ENCODE measurements around the gene CARMIL1.
"Not testable (repeated sequence)": the region's sequence is repeated elsewhere in the genome, so short reads cannot be mapped to it uniquely, and the experiment has no call there.

CARMIL1 gene

GRCh38 chr6:25370178-25371036 lies 91.2 kb downstream of the CARMIL1 start:
- no peak for DNase-seq (ENCODE audit: low spot score)

DNA sequence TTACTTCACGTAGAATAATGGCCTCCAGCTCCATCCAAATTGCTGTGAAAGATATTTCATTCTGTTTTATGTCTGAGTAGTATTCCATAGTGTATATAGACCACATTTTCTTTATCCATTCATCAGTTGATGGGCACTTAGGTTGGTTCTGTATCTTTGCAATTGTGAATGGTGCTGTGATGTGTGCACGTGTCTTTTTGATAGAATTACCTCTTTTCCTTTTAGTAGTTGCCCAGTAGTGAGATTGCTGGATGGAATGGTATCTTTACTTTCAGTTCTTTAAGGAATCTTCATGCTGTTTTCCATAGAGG lies 91.8 kb downstream of the CARMIL1 start:
- DNase-seq (ENCODE audit: low spot score): no peak

DNA sequence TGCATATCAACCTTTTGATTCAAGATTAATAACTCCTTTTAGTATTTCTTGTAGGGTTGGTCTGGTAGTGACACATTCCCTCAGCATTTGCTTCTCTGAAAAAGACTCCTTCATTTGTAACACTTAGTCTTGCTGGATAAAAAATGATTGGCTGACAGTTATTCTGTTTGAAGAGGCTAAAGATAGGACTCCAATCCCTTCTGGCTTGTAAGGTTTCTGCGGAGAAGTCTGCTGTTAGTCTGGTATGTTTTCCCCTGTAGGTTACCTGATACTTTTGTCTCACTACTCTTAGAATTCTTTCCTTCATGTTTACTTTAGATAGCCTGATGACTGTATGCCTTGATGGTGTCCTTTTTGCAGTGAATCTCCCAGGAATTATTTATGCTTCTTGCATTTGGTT lies 96.0 kb downstream of the CARMIL1 start:
- DNase-seq (ENCODE audit: low spot score): no peak

DNA sequence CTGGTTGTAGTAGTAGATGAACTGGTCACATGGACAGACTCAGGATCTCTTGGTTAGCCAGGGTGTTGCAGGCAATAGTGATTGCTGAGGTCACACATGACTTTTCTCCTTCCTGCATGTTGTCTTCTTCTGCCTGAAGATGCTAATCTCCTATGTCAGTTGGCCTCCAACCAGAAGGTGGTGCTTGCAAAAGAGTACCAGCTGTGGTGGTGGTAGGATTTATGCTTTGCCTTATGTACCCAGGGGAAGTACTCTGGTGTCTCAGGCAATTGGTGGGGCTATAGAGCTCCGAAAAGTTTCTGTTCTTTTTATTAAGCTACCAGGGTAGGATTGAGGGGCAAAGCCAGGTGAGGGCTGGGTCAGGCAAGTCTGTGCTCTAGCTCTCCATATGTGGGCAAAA lies 98.5 kb downstream of the CARMIL1 start:
- DNase-seq (ENCODE audit: low spot score): no peak

DNA sequence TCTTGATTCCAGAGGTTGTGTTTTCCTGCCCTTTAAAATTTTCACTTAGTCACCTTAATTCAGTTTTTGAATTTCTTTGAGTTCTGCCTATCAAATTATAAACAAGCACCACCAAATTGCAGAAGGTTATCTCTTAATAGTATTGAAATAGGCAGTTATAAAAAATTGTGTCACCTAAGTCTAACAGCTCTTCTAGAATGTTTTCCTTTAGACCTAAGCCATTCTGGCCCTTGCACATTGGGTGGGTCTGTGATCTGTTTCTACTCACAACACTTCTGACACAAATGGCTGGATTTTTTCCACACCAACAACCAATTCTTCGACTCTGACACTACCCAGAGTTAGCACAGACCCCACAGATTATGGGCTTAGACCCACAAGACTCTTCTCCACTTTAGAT lies 101.9 kb downstream of the CARMIL1 start:
- DNase-seq (ENCODE audit: low spot score): no peak

GRCh38 chr6:25382476-25382875 lies 103.3 kb downstream of the CARMIL1 start:
- not testable (repeated sequence) for DNase-seq (ENCODE audit: low spot score)

- no peak for DNase-seq (ENCODE audit: low spot score)
These were observed 105.1 kb downstream of the CARMIL1 start for GRCh38 chr6:25384234-25384633.

DNA sequence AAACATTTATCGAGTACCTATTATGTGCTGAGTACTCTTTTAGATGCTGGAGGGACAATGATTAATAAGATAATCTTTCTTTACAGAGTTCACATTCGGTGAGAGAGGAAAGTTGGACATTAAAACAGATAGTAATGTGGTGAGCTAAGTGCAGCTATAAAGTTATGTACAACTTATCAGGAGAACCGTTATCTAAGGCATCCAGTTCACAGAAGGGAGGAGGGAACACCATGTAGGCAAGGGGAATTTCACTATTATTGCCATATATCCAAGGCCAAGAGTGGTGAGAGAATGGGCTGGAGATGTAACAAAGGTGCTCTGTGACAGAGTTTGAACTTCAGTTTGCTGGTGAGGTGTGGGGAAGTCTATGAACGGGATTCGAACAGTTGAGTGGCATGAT lies 105.8 kb downstream of the CARMIL1 start:
- DNase-seq (ENCODE audit: low spot score): no peak

GRCh38 chr6:25387483-25387882 lies 108.3 kb downstream of the CARMIL1 start:
- no peak for DNase-seq (ENCODE audit: low spot score)

DNA sequence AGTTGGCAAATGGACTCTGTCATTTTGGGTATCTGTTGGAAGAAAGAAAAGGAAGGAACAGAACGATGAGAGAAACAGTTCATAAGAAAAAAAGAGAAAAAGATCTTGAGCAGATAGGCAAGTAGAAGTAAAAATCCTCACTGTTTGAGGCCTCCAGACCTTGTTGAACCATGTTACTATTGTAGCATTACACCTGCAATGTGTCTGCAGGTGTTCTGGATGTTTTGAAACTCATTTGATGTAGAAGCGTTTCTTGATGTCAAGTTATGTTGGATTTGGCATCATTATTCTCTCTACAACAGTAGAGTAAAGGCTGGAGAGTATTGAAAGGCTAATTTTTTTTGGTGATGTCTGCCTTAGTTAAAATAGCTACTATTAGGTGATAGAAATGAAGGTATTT lies 108.7 kb downstream of the CARMIL1 start:
- no peak for DNase-seq (ENCODE audit: low spot score)

- no peak for DNase-seq (ENCODE audit: low spot score)
These were observed 109.6 kb downstream of the CARMIL1 start for GRCh38 chr6:25388776-25389175.

DNA sequence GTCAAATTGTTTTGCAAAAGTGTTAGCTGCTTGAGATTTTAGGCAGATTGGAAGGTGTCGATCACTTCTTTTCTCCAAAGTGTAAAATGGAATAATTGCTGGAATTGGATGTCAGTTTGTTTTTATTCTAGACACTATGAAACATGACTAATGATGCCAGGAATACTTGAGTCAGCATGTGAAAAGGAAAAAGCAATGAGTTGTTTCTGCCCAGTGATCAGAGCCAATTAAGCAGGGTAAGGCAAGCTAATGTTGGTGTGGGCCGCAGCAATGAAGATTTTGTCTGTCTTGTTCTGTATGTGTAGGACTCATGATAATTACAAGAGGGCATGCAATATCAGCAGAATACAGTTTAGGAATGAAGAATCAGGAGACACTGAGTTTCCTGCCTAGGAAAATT lies 110.3 kb downstream of the CARMIL1 start:
- no peak for DNase-seq (ENCODE audit: low spot score)

DNA sequence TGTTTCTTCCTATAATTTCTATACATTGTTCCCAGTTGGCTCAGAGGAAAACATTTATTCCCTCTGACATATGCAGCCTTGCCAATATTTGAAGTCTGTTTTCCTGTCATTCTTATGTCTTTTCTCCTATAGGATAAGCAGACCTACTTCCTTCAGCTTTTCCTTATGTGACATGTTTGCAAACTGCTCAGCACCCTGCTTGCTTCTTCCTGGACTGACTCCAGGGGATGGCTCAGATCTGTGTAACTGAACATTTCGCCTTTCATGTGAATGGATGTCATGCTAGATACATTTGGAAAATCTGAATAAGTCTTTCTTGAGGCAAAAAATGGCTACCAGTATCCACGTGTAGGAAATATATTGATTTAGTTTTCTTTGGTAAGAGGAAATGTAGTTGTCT lies 113.2 kb downstream of the CARMIL1 start:
- DNase-seq (ENCODE audit: low spot score): no peak

GRCh38 chr6:25395731-25396130 lies 116.6 kb downstream of the CARMIL1 start:
- DNase-seq (ENCODE audit: low spot score): no peak

- no peak for DNase-seq (ENCODE audit: low spot score)
These were observed 118.2 kb downstream of the CARMIL1 start for GRCh38 chr6:25397406-25397805.

- DNase-seq (ENCODE audit: low spot score): no peak
These were observed 120.7 kb downstream of the CARMIL1 start for GRCh38 chr6:25399885-25400284.

- no peak for DNase-seq (ENCODE audit: low spot score)
These were observed 122.5 kb downstream of the CARMIL1 start for GRCh38 chr6:25401711-25402110.

GRCh38 chr6:25402125-25402524 lies 123.0 kb downstream of the CARMIL1 start:
- DNase-seq (ENCODE audit: low spot score): no peak

DNA sequence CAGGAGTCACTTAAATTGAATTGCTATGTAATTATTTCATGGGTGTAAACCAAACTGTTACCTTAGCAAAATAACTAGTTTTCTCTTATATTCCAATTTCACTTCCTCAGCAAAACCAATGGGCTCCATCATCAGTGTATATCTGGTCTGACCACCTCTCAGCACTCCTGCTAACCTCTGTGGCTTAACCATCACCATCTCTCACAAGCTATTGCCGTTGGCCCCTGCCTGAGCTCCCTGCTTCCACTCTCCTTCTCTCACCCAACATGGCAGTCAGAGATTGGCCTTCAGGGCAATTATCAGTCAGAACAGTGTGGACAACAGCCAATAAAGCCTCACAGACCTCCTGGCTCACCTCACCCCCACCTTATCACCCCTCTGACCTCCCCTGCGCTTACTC lies 124.0 kb downstream of the CARMIL1 start:
- DNase-seq (ENCODE audit: low spot score): no peak

DNA sequence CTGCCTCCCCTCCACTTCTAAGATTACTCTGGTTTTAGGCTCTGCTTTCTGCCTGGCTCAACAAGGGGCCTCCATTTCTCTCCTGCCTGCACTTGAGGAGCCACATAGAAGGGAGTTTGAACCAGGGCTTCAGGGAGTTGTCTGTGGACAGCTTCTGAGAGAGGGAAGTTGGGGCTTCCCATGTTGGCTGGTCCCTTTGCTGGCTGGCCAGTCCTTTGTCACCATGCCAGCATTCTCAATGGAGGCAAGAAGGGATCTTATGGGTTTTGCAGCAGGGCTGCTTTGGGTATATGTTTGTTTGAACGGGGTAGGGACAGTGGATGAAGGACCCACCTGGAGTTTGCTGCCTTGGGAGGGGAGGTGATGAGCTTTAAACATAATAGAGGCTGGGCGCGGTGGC lies 124.9 kb downstream of the CARMIL1 start:
- no peak for DNase-seq (ENCODE audit: low spot score)

- DNase-seq (ENCODE audit: low spot score): no peak
These were observed 125.6 kb downstream of the CARMIL1 start for GRCh38 chr6:25404693-25405169.

GRCh38 chr6:25405442-25405841 lies 126.3 kb downstream of the CARMIL1 start:
- DNase-seq (ENCODE audit: low spot score): no peak

GRCh38 chr6:25407431-25407830 lies 128.3 kb downstream of the CARMIL1 start:
- no peak for DNase-seq (ENCODE audit: low spot score)

- DNase-seq (ENCODE audit: low spot score): no peak
These were observed 130.9 kb downstream of the CARMIL1 start for GRCh38 chr6:25410102-25410501.

All from left forelimb (tissue), 1 donor.